ENCODE measurements around the gene PRRX1.

Gene PRRX1

GRCh38 chr1:170662561-170663403 is 1.1 kb upstream of the PRRX1 start:
- Mint-ChIP-seq H3K4me1 (peaks cover 49% of the 10 kb centered on the region), H3K4me3 (peak overlapping the region; percentile 85 to 93 (median 93)), H3K27ac (peak overlapping the region; percentile 92 to 95 (median 94)), H3K36me3 (ENCODE audit: low read depth) (peaks cover 22% of the 10 kb centered on the region), H3K9me3 (no peaks in the 10 kb centered on the region), H3K27me3 (ENCODE audit: low read depth) (peaks cover 100% of the 10 kb centered on the region)
- TF ChIP-seq CTCF (IDR thresholded peaks at IDR 0.05; ENCODE audit: unreplicated experiment in 3 of 3), result no peak

GRCh38 chr1:170663404-170664092 is 383 bp upstream of the PRRX1 start:
- H3K27ac Mint-ChIP-seq, result peak overlapping the region; percentile 92 to 95 (median 94)
- H3K9me3 Mint-ChIP-seq, result no peaks in the 10 kb centered on the region
- peak overlapping the region; percentile 85 to 93 (median 93) for H3K4me3 Mint-ChIP-seq
- no peak for TF ChIP-seq CTCF (IDR thresholded peaks at IDR 0.05; ENCODE audit: unreplicated experiment in 3 of 3)
- peaks cover 56% of the 10 kb centered on the region for H3K4me1 Mint-ChIP-seq
- H3K36me3 Mint-ChIP-seq (ENCODE audit: low read depth), result peaks cover 29% of the 10 kb centered on the region
- H3K27me3 Mint-ChIP-seq (ENCODE audit: low read depth), result peaks cover 100% of the 10 kb centered on the region

- Mint-ChIP-seq H3K4me1 (peaks cover 69% of the 10 kb centered on the region), H3K4me3 (peak overlapping the region; percentile 85 to 93 (median 93)), H3K27me3 (ENCODE audit: low read depth) (peaks cover 100% of the 10 kb centered on the region), H3K36me3 (ENCODE audit: low read depth) (peaks cover 40% of the 10 kb centered on the region), H3K9me3 (no peaks in the 10 kb centered on the region), H3K27ac (peak overlapping the region; percentile 92 to 97 (median 94))
- no peak for TF ChIP-seq CTCF (IDR thresholded peaks at IDR 0.05; ENCODE audit: unreplicated experiment in 3 of 3)
Measured at GRCh38 chr1:170664828-170665612, 1.1 kb downstream of the PRRX1 start.

- Mint-ChIP-seq H3K36me3 (ENCODE audit: low read depth) (peaks cover 40% of the 10 kb centered on the region), H3K27me3 (ENCODE audit: low read depth) (peaks cover 100% of the 10 kb centered on the region), H3K4me3 (peak overlapping the region; percentile 85 to 93 (median 93)), H3K4me1 (peaks cover 65% of the 10 kb centered on the region), H3K9me3 (no peaks in the 10 kb centered on the region), H3K27ac (peak overlapping the region; percentile 92 to 97 (median 94))
- TF ChIP-seq CTCF (IDR thresholded peaks at IDR 0.05; ENCODE audit: unreplicated experiment in 3 of 3), result no peak
Measured at GRCh38 chr1:170665629-170666028, 1.7 kb downstream of the PRRX1 start.

GRCh38 chr1:170666541-170667254 is 2.8 kb downstream of the PRRX1 start:
- no peaks in the 10 kb centered on the region for H3K9me3 Mint-ChIP-seq
- no peak for TF ChIP-seq CTCF (IDR thresholded peaks at IDR 0.05; ENCODE audit: unreplicated experiment in 3 of 3)
- H3K4me1 Mint-ChIP-seq, result peaks cover 68% of the 10 kb centered on the region
- H3K4me3 Mint-ChIP-seq, result peak overlapping the region; percentile 85 to 93 (median 93)
- peak overlapping the region; percentile 91 to 94 (median 92) for H3K27ac Mint-ChIP-seq
- peaks cover 45% of the 10 kb centered on the region for H3K36me3 Mint-ChIP-seq (ENCODE audit: low read depth)
- peaks cover 100% of the 10 kb centered on the region for H3K27me3 Mint-ChIP-seq (ENCODE audit: low read depth)
